ENCODE data around the gene COQ5. TPM values are rescaled to one million over a fixed set of nuclear protein-coding genes. Genes with fewer than 3 reads are reported as not detected.

COQ5 gene
- total and polyA plus RNA-seq, 2 donors (not counting 1 experiment from before 2014, with no cell fraction given) = 38.5 to 39.1 TPM

DNA sequence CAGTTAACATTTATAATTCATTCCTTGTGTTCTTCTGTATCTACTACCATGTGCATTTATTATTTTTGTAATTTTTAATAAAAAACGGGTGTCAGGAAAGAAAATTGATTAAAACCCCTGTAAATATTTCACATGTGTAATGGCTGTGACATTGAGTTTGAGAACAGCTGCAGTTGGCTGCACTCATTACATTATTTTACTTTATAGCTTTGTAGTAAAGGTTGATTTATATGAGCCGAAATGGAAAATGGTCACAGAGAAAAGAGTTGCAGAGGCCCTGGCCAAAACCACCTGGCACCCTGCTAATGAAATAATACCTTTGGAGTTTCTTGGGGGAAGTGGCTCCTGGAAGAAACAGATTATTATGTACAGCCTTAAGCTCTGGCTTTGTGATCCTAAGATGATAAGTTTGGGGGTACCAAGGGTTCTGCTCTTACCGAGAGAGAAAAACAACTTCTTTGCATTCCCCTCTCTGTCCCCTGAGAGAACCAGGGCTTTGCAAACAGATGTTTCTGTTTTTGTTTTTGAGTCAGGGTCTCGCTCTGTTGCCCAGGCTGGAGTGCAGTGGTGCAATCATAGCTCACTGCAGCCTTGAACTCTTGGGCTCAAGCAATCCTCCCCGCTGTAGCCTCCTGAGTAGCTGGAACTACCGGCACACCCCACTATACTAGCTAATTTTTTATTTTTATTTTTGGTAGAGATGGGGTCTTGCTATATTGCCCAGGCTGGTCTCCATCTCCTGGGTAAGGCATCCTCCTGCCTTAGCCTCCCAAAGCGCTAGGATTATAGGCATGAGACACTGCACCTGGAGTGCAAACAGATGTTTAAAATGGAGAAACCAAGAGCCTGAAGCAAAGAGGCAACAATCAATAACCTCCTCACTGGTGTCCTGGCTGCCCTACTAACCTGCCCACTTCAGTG lies 42.7 kb downstream of the COQ5 start:
- H3K4me3 ChIP-seq (replicated peaks in 1 of 4; ENCODE audit: control extremely low read depth in 1 of 4, insufficient read depth in 1 of 4, low read depth in 3 of 4, low read length in 4 of 4) = no peak overlapping the region
- DNase-seq (ENCODE audit: low read depth in 2 of 2) = no peak
- no peak overlapping the region for H2AFZ ChIP-seq (ENCODE audit: low read length)
- H3K27me3 ChIP-seq (ENCODE audit: control insufficient read depth, insufficient read depth, low read length) = no peaks in the 10 kb centered on the region
- no peaks in the 10 kb centered on the region for H3K4me1 ChIP-seq (ENCODE audit: control insufficient read depth, extremely low read depth, insufficient read depth, low read length)
- no peaks in the 10 kb centered on the region for H3K79me2 ChIP-seq (ENCODE audit: control insufficient read depth, insufficient read depth, low read length)
- H3K36me3 ChIP-seq (ENCODE audit: control insufficient read depth, insufficient read depth, low read length) = no peaks in the 10 kb centered on the region
- H3K9ac ChIP-seq (ENCODE audit: insufficient read depth, low read length) = no peak overlapping the region
- no peaks in the 10 kb centered on the region for H3K9me3 ChIP-seq (ENCODE audit: control insufficient read depth, insufficient read depth, low read depth, low read length)
- no peak overlapping the region for H3K27ac ChIP-seq (ENCODE audit: insufficient read depth, low read length)
- no peaks in the 10 kb centered on the region for H4K20me1 ChIP-seq (ENCODE audit: control insufficient read depth, extremely low read depth, insufficient read depth, low read length)
- H3K4me2 ChIP-seq (ENCODE audit: extremely low read depth, insufficient read depth, low read length) = no peak overlapping the region
- no peak for TF ChIP-seq EZH2 (IDR thresholded peaks at IDR 0.05; ENCODE audit: low read length, missing control alignments)
- TF ChIP-seq, protein P1, sequence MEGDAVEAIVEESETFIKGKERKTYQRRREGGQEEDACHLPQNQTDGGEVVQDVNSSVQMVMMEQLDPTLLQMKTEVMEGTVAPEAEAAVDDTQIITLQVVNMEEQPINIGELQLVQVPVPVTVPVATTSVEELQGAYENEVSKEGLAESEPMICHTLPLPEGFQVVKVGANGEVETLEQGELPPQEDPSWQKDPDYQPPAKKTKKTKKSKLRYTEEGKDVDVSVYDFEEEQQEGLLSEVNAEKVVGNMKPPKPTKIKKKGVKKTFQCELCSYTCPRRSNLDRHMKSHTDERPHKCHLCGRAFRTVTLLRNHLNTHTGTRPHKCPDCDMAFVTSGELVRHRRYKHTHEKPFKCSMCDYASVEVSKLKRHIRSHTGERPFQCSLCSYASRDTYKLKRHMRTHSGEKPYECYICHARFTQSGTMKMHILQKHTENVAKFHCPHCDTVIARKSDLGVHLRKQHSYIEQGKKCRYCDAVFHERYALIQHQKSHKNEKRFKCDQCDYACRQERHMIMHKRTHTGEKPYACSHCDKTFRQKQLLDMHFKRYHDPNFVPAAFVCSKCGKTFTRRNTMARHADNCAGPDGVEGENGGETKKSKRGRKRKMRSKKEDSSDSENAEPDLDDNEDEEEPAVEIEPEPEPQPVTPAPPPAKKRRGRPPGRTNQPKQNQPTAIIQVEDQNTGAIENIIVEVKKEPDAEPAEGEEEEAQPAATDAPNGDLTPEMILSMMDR (conservative IDR thresholded peaks at IDR 0.05 in 1 of 2, IDR thresholded peaks at IDR 0.05 in 1 of 2; ENCODE audit: low read depth in 1 of 2, low read length in 2 of 2) = no peak

DNA sequence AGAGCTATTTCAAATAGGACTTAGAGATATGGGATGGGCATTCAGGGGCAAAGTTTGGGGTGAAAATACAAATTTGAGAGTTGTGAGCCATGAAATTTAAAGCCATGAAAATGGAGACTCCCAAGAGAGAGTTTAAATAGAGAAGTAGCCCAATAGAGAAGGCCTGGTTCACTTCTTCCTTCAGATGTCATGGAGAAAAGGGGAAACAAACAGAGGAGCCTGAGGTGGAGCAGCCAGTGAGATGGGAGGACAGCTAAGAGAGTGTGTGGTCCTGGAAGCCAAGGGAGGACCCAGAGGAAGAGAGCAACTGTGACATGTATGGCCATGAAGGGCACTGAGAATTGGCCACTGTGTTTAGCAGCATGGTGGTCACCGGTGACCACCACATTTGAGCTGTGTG lies 45.3 kb downstream of the COQ5 start:
- Histone ChIP-seq H3K27me3 (ENCODE audit: control insufficient read depth, insufficient read depth, low read length) (no peaks in the 10 kb centered on the region), H3K4me3 (replicated peaks in 1 of 4; ENCODE audit: control extremely low read depth in 1 of 4, insufficient read depth in 1 of 4, low read depth in 3 of 4, low read length in 4 of 4) (no peak overlapping the region), H3K9me3 (ENCODE audit: control insufficient read depth, insufficient read depth, low read depth, low read length) (no peaks in the 10 kb centered on the region), H3K9ac (ENCODE audit: insufficient read depth, low read length) (no peak overlapping the region), H2AFZ (ENCODE audit: low read length) (no peak overlapping the region), H3K36me3 (ENCODE audit: control insufficient read depth, insufficient read depth, low read length) (no peaks in the 10 kb centered on the region), H3K27ac (ENCODE audit: insufficient read depth, low read length) (no peak overlapping the region), H4K20me1 (ENCODE audit: control insufficient read depth, extremely low read depth, insufficient read depth, low read length) (no peaks in the 10 kb centered on the region), H3K4me2 (ENCODE audit: extremely low read depth, insufficient read depth, low read length) (no peak overlapping the region), H3K4me1 (ENCODE audit: control insufficient read depth, extremely low read depth, insufficient read depth, low read length) (no peaks in the 10 kb centered on the region), H3K79me2 (ENCODE audit: control insufficient read depth, insufficient read depth, low read length) (no peaks in the 10 kb centered on the region)
- DNase-seq (ENCODE audit: low read depth in 2 of 2) = no peak
- no peak for TF ChIP-seq EZH2 (IDR thresholded peaks at IDR 0.05; ENCODE audit: low read length, missing control alignments)
- TF ChIP-seq, protein P1 (conservative IDR thresholded peaks at IDR 0.05 in 1 of 2, IDR thresholded peaks at IDR 0.05 in 1 of 2; ENCODE audit: low read depth in 1 of 2, low read length in 2 of 2) = no peak

DNA sequence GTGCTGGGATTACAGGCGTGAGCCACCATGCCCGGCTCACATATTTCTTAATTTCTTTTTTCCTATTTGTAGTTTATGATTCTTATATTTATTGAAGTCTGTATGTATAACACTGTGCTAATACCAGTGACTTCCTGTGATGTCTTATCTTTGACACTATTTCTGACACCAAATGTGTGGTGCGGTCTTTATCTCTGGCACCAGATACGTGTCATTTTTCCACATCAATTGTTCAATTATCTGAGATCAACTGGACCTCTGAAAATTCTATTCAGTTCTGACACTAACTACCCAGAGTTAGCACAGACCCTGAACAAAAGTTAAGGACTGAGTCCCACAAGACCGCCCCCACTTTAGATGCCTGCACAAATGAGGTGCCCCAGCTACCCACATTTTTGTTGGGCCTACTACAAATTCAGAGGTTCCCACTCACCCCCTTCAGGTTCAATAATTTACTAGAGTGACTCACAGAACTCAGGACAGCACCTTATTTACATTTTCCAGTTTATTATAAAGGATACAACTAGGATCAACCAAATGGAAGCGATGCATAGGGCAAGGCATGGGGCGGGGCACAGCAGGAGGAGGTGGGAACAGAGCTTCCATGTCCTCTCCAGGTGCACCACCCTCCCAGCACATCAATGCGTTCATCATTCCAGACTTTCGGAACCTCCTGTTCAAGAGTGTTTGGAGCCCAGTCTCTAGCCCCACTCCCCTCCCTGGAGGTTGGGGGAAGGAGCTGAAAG lies 47.8 kb downstream of the COQ5 start:
- Histone ChIP-seq H3K4me3 (replicated peaks in 1 of 4; ENCODE audit: control extremely low read depth in 1 of 4, insufficient read depth in 1 of 4, low read depth in 3 of 4, low read length in 4 of 4) (no peak overlapping the region), H3K9me3 (ENCODE audit: control insufficient read depth, insufficient read depth, low read depth, low read length) (no peaks in the 10 kb centered on the region), H3K36me3 (ENCODE audit: control insufficient read depth, insufficient read depth, low read length) (no peaks in the 10 kb centered on the region), H3K27ac (ENCODE audit: insufficient read depth, low read length) (no peak overlapping the region), H3K4me2 (ENCODE audit: extremely low read depth, insufficient read depth, low read length) (no peak overlapping the region), H2AFZ (ENCODE audit: low read length) (no peak overlapping the region), H3K9ac (ENCODE audit: insufficient read depth, low read length) (no peak overlapping the region), H4K20me1 (ENCODE audit: control insufficient read depth, extremely low read depth, insufficient read depth, low read length) (no peaks in the 10 kb centered on the region), H3K4me1 (ENCODE audit: control insufficient read depth, extremely low read depth, insufficient read depth, low read length) (no peaks in the 10 kb centered on the region), H3K79me2 (ENCODE audit: control insufficient read depth, insufficient read depth, low read length) (no peaks in the 10 kb centered on the region), H3K27me3 (ENCODE audit: control insufficient read depth, insufficient read depth, low read length) (no peaks in the 10 kb centered on the region)
- no peak for TF ChIP-seq EZH2 (IDR thresholded peaks at IDR 0.05; ENCODE audit: low read length, missing control alignments)
- DNase-seq (ENCODE audit: low read depth in 2 of 2) = no peak
